ENCODE data around the gene MAGEA9B.
"Not testable (repeated sequence)": the region's sequence is repeated elsewhere in the genome, so short reads cannot be mapped to it uniquely, and the experiment has no call there.

DNA sequence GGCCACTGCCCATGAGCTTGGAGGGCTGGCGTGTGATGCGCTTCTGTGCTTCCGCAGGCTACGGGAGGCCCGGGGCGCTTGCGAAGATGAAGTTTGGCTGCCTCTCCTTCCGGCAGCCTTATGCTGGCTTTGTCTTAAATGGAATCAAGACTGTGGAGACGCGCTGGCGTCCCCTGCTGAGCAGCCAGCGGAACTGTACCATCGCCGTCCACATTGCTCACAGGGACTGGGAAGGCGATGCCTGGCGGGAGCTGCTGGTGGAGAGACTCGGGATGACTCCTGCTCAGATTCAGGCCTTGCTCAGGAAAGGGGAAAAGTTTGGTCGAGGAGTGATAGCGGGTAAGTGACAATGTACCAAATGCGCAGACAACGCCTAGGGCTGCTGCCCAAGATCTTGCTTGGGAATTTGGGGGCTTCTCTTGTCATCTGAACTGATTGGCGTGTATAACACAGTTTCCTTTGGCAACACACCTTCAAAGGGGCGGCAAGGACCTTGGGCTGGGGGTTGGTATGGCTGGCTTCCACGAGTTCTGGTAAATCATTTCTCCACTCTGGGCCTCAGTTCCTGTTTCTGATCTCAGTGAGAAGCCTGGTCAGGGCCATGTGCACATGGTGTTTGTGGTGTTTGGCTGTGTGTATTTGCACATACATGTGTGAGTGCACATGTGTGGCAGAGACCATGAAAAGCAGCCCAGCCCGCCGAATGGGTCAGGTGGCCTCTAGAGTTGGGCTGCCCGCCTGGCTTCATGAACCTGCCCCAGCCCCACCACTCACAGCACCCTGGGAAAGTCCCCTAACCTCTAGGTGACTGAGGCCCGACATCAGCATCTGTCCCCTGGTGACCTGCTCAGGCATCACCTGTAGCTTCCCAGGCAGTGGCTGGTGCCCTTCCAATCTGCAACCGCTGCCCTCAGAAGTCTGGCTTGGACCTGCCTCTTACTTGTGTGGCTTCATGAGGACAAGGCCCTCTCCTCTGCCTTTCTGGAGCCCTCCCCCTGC is 41.4 kb downstream of the MAGEA9B start:
- TF ChIP-seq POLR2A (IDR thresholded peaks at IDR 0.05; ENCODE audit: low read length); GATA1 (IDR thresholded peaks at IDR 0.05; ENCODE audit: low read depth, low read length): not testable (repeated sequence)

Measured in erythroblast (primary cell).